Measurements from ENCODE around the gene CYGB.

- TF ChIP-seq EP300 (IDR thresholded peaks at IDR 0.05) (no peak), POLR2A (IDR thresholded peaks at IDR 0.05) (no peak), CTCF (IDR thresholded peaks at IDR 0.05) (no peak), POLR2AphosphoS5 (IDR thresholded peaks at IDR 0.05) (no peak)
These were observed 2.4 kb downstream of the CYGB start for GRCh38 chr17:76534831-76535732.

Data from gastroesophageal sphincter (tissue), 3 donors.